ENCODE data around the gene SYNDIG1.

DNA sequence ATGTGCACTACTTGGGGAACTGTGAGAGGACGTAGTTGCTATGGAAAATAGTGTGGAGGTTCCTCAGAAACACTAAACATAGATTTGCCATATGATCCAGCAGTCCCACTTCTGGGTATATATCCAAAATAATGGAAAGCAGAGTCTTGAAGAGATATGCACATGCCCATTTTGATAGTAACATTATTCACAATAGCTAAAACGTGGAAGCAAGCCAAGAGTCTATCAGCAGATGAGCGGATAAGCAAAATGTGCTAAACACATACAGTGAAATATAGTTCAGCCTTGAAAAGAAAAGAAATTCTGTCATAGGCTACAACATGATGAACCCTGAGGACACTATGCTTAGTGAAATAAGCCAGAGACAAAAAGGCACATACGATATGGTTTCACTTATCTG lies 11.1 kb downstream of the SYNDIG1 start:
- TF ChIP-seq CTCF (conservative IDR thresholded peaks at IDR 0.05; ENCODE audit: low read depth, low read length) (no peak), EZH2 (IDR thresholded peaks at IDR 0.05; ENCODE audit: low read length, unreplicated experiment) (no peak)

All from PC-3 (cell line).